PC-3 (cell line): Measurements from ENCODE around the gene RAB40C.

Experiments used
- EZH2 ChIP-seq: fragments of 300-600 bp; sonication (generic); IDR thresholded peaks from one replicate; pipeline ENCODE4 v1.6.1; 2017; ENCODE audit warnings: antibody characterized with exemption, mild to moderate bottlenecking, low read length; ENCODE audit not compliant: unreplicated experiment
- EZH2phosphoT487 ChIP-seq: fragments of 300-600 bp; sonication (generic); IDR thresholded peaks from 2 replicates; pipeline ENCODE4 v1.6.1; 2018; ENCODE audit warnings: mild to moderate bottlenecking, antibody characterized with exemption, low read length, borderline replicate concordance
- TF ChIP-seq, protein P1 (sequence below): fragments of 300-600 bp; sonication (generic); conservative IDR thresholded peaks from 2 replicates; pipeline ENCODE4 v1.5.1; 2017; ENCODE audit warnings: antibody characterized with exemption, low read depth, mild to moderate bottlenecking, low read length

DNA sequence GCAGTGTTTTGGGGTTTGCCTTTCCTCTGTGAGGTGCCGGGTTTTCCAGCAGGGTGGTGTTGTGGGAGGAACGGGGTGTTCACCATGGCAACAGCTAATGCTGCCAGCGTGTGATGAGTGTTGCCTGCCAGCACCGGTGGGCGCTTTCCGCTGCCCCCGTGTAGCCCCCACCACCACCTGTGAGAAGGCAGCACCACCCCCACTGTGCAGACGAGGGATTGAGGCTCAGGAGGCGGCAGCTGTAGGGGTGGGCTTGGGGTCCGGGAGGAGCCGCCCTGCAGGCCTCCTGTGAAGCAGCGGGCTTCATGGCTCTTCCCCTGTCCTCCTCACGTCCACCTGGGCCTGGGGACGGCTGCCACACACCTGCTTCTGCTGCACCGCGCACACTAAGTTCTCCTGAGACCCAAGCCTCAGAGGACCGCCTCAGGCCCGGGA is 5.2 kb downstream of the RAB40C start:
- TF ChIP-seq EZH2, result no peak
- TF ChIP-seq, protein P1, sequence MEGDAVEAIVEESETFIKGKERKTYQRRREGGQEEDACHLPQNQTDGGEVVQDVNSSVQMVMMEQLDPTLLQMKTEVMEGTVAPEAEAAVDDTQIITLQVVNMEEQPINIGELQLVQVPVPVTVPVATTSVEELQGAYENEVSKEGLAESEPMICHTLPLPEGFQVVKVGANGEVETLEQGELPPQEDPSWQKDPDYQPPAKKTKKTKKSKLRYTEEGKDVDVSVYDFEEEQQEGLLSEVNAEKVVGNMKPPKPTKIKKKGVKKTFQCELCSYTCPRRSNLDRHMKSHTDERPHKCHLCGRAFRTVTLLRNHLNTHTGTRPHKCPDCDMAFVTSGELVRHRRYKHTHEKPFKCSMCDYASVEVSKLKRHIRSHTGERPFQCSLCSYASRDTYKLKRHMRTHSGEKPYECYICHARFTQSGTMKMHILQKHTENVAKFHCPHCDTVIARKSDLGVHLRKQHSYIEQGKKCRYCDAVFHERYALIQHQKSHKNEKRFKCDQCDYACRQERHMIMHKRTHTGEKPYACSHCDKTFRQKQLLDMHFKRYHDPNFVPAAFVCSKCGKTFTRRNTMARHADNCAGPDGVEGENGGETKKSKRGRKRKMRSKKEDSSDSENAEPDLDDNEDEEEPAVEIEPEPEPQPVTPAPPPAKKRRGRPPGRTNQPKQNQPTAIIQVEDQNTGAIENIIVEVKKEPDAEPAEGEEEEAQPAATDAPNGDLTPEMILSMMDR, result no peak
- TF ChIP-seq EZH2phosphoT487, result no peak
